GM12878 (cell line): ENCODE data around the gene ENO2. TPM values are rescaled to one million over a fixed set of nuclear protein-coding genes. Genes with fewer than 3 reads are reported as not detected.

Experiments
- BACH1 ChIP-seq: fragments of 450-650 bp; IDR thresholded peaks from 2 replicates; pipeline ENCODE4 v1.6.1; 2017; ENCODE audit warnings: mild to moderate bottlenecking, borderline replicate concordance
- KLF5 ChIP-seq: fragments of 450-650 bp; IDR thresholded peaks from 2 replicates; pipeline ENCODE4 v1.6.1; 2014; ENCODE audit warnings: mild to moderate bottlenecking; ENCODE audit not compliant: partially characterized antibody
- NBN ChIP-seq: fragments of 450-650 bp; IDR thresholded peaks from 2 replicates; pipeline ENCODE4 v1.6.1; 2016
- PAX5 ChIP-seq: IDR thresholded peaks from 2 replicates; pipeline ENCODE4 v1.6.1; 2011; ENCODE audit warnings: low read depth, low read length, borderline replicate concordance
- RBBP5 ChIP-seq: fragments of 200-600 bp; sonication (generic); conservative IDR thresholded peaks from 2 replicates; pipeline ENCODE4 v1.6.1; 2016
- RFX5 ChIP-seq: IDR thresholded peaks from 2 replicates; pipeline ENCODE4 v1.6.1; 2011; ENCODE audit warnings: low read depth, low read length, improper control_type of control experiment
- SIX5 ChIP-seq: IDR thresholded peaks from 2 replicates; pipeline ENCODE4 v1.6.1; 2011; ENCODE audit warnings: mild to moderate bottlenecking, low read depth, low read length, moderate library complexity; ENCODE audit not compliant: severe bottlenecking
- SREBF1 ChIP-seq: IDR thresholded peaks from 2 replicates; pipeline ENCODE4 v1.6.1; 2012; ENCODE audit warnings: mild to moderate bottlenecking, low read length
- SUZ12 ChIP-seq: fragments of 200-600 bp; sonication (generic); IDR thresholded peaks from one replicate; pipeline ENCODE4 v1.6.1; 2018; ENCODE audit warnings: antibody characterized with exemption, mild to moderate bottlenecking; ENCODE audit not compliant: unreplicated experiment
- TAF1 ChIP-seq: IDR thresholded peaks from 2 replicates; pipeline ENCODE4 v1.6.1; 2011; ENCODE audit warnings: mild to moderate bottlenecking, low read depth, low read length, borderline replicate concordance
- ZNF274 ChIP-seq: IDR thresholded peaks from one replicate; pipeline ENCODE4 v1.8.0; 2011; ENCODE audit not compliant: insufficient read length, insufficient read depth
- ZZZ3 ChIP-seq: IDR thresholded peaks from 2 replicates; pipeline ENCODE4 v1.6.1; 2011; ENCODE audit warnings: low read depth; ENCODE audit not compliant: control insufficient read depth, insufficient read length
- polyA plus RNA-seq, 11 experiments: library from polyadenylated mRNA; depleted of rRNA in 4 of 11; unstranded in 6 of 11; stranded (reverse) in 5 of 11; fragments of >200 nt; fragmentation: Nextera tagmentation in 4 of 11; fragmentation: Illumina TruSeq in 1 of 11; extraction: Ambion mirVana in 4 of 11; extraction: Trizol in 1 of 11; gene quantifications; 1 replicate in 1 of 11; 2 replicates in 10 of 11; pipeline versions ENCODE4 v1.2.1 to v1.2.3, GENCODE V29; 2011 to 2016; ENCODE audit warnings: inconsistent platforms in 2 of 11, missing spikeins in 2 of 11, low read depth in 1 of 11
- total RNA-seq, 4 experiments: library from RNA; depleted of rRNA in 3 of 4; stranded (reverse); fragments of >200 nt in 3 of 4; fragmentation: Illumina TruSeq in 1 of 4; extraction: Trizol in 1 of 4; gene quantifications; 2 replicates each; pipeline versions ENCODE4 v1.2.1 to v1.2.3, GENCODE V29; 2013 to 2021
- TF ChIP-seq, protein P1 (sequence below): fragments of 450-650 bp; IDR thresholded peaks from 2 replicates; pipeline ENCODE4 v1.6.1; 2017; ENCODE audit warnings: mild to moderate bottlenecking, moderate library complexity
- TF ChIP-seq, protein P2 (sequence below): fragments of 450-650 bp; IDR thresholded peaks from 2 replicates; pipeline ENCODE4 v1.6.1; 2018; ENCODE audit warnings: borderline replicate concordance, mild to moderate bottlenecking; ENCODE audit not compliant: partially characterized antibody
- TF ChIP-seq, protein P3 (sequence below): fragments of 450-650 bp; IDR thresholded peaks from 2 replicates; pipeline ENCODE4 v1.6.1; 2016; ENCODE audit warnings: mild to moderate bottlenecking
- TF ChIP-seq, protein P4 (sequence below), 3 experiments: IDR thresholded peaks in 2 of 3; conservative IDR thresholded peaks in 1 of 3; 2 replicates each; pipeline ENCODE4 v1.5.1; 2011; ENCODE audit warnings: low read depth in 3 of 3, low read length in 3 of 3, mild to moderate bottlenecking in 3 of 3, control low read depth in 2 of 3, moderate library complexity in 2 of 3, inconsistent platforms in 1 of 3, mixed read lengths in 1 of 3; ENCODE audit not compliant: control insufficient read depth in 2 of 3, insufficient read depth in 1 of 3; ENCODE audit errors: extremely low read depth in 1 of 3

ENO2 gene
- total and polyA plus RNA-seq, 10 of the 15 experiments (the other 5 are each of a cell fraction or from before 2014, with no cell fraction given) = 24.8 to 196 (median 43.1) TPM

DNA sequence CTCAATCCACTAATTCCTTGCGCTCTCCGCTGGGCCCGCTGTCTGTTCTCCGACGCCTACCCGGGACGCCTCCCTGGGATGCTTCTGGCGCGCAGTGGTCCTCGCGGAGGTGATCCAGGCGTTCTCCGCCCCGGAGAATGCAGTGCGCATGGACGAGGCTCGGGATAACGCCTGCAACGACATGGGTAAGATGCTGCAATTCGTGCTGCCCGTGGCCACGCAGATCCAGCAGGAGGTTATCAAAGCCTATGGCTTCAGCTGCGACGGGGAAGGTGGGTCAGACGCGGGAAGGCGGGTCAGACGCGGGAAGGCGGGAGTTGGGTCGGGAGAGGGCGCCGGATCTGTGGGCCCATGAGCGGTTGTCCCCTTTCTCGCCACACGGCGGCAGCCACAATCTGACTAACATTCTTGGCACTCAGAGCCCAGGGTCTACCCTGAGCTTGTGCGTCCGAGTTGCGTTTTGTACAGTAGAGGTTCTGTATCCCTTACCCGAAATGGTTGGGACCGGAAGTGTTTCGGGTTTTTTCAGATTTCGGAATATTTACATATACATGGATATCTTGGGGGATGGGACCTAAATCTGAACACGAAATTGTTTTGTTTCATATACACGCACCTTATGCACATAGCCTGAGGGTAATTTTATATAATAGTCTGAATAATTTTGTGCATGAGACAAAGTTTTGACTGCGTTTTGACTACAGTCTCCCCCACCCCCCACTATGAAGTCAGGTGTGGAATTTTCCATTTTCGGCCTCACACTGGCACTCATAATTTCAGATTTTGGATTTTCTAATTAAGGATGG, 30.2 kb downstream of the ENO2 start (continued):
- TF ChIP-seq, protein P1, sequence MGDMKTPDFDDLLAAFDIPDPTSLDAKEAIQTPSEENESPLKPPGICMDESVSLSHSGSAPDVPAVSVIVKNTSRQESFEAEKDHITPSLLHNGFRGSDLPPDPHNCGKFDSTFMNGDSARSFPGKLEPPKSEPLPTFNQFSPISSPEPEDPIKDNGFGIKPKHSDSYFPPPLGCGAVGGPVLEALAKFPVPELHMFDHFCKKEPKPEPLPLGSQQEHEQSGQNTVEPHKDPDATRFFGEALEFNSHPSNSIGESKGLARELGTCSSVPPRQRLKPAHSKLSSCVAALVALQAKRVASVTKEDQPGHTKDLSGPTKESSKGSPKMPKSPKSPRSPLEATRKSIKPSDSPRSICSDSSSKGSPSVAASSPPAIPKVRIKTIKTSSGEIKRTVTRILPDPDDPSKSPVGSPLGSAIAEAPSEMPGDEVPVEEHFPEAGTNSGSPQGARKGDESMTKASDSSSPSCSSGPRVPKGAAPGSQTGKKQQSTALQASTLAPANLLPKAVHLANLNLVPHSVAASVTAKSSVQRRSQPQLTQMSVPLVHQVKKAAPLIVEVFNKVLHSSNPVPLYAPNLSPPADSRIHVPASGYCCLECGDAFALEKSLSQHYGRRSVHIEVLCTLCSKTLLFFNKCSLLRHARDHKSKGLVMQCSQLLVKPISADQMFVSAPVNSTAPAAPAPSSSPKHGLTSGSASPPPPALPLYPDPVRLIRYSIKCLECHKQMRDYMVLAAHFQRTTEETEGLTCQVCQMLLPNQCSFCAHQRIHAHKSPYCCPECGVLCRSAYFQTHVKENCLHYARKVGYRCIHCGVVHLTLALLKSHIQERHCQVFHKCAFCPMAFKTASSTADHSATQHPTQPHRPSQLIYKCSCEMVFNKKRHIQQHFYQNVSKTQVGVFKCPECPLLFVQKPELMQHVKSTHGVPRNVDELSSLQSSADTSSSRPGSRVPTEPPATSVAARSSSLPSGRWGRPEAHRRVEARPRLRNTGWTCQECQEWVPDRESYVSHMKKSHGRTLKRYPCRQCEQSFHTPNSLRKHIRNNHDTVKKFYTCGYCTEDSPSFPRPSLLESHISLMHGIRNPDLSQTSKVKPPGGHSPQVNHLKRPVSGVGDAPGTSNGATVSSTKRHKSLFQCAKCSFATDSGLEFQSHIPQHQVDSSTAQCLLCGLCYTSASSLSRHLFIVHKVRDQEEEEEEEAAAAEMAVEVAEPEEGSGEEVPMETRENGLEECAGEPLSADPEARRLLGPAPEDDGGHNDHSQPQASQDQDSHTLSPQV = no peak
- TF ChIP-seq, protein P2, sequence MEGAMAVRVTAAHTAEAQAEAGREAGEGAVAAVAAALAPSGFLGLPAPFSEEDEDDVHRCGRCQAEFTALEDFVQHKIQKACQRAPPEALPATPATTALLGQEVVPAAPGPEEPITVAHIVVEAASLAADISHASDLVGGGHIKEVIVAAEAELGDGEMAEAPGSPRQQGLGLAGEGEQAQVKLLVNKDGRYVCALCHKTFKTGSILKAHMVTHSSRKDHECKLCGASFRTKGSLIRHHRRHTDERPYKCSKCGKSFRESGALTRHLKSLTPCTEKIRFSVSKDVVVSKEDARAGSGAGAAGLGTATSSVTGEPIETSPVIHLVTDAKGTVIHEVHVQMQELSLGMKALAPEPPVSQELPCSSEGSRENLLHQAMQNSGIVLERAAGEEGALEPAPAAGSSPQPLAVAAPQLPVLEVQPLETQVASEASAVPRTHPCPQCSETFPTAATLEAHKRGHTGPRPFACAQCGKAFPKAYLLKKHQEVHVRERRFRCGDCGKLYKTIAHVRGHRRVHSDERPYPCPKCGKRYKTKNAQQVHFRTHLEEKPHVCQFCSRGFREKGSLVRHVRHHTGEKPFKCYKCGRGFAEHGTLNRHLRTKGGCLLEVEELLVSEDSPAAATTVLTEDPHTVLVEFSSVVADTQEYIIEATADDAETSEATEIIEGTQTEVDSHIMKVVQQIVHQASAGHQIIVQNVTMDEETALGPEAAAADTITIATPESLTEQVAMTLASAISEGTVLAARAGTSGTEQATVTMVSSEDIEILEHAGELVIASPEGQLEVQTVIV = no peak
- peak; percentile 11; the same call in 1 of the 2 replicates for TF ChIP-seq TAF1
- no peak for TF ChIP-seq SREBF1
- no peak for TF ChIP-seq KLF5
- no peak for TF ChIP-seq ZZZ3
- TF ChIP-seq RBBP5 = no peak
- TF ChIP-seq ZNF274 = no peak
- TF ChIP-seq NBN = peak; percentile 64
- TF ChIP-seq SIX5 = no peak
- TF ChIP-seq PAX5 = peak; percentile 45; the same call in 1 of the 2 replicates
- no peak for TF ChIP-seq RFX5
- TF ChIP-seq SUZ12 = no peak
- TF ChIP-seq, protein P3, sequence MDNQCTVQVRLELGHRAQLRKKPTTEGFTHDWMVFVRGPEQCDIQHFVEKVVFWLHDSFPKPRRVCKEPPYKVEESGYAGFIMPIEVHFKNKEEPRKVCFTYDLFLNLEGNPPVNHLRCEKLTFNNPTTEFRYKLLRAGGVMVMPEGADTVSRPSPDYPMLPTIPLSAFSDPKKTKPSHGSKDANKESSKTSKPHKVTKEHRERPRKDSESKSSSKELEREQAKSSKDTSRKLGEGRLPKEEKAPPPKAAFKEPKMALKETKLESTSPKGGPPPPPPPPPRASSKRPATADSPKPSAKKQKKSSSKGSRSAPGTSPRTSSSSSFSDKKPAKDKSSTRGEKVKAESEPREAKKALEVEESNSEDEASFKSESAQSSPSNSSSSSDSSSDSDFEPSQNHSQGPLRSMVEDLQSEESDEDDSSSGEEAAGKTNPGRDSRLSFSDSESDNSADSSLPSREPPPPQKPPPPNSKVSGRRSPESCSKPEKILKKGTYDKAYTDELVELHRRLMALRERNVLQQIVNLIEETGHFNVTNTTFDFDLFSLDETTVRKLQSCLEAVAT = peak; percentile 54; the same call in 1 of the 2 replicates
- TF ChIP-seq BACH1 = no peak; the same call in 1 of the 2 replicates
- TF ChIP-seq, protein P4, sequence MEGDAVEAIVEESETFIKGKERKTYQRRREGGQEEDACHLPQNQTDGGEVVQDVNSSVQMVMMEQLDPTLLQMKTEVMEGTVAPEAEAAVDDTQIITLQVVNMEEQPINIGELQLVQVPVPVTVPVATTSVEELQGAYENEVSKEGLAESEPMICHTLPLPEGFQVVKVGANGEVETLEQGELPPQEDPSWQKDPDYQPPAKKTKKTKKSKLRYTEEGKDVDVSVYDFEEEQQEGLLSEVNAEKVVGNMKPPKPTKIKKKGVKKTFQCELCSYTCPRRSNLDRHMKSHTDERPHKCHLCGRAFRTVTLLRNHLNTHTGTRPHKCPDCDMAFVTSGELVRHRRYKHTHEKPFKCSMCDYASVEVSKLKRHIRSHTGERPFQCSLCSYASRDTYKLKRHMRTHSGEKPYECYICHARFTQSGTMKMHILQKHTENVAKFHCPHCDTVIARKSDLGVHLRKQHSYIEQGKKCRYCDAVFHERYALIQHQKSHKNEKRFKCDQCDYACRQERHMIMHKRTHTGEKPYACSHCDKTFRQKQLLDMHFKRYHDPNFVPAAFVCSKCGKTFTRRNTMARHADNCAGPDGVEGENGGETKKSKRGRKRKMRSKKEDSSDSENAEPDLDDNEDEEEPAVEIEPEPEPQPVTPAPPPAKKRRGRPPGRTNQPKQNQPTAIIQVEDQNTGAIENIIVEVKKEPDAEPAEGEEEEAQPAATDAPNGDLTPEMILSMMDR (IDR thresholded peaks at IDR 0.05 in 2 of 3, conservative IDR thresholded peaks at IDR 0.05 in 1 of 3; ENCODE audit: control insufficient read depth in 2 of 3, extremely low read depth in 1 of 3, insufficient read depth in 1 of 3, low read depth in 3 of 3, low read length in 3 of 3) = peak; percentile 85 to 99 (median 95); a peak in 5 of 6 replicates
